Kidney (tissue), 14 donors: ENCODE measurements around the gene FAM13A. TPM values are rescaled to one million over a fixed set of nuclear protein-coding genes. Genes with fewer than 3 reads are reported as not detected.

Source experiments
- DNase-seq, 5 donors: peaks; one replicate each; pipeline ENCODE4 v3.0.0-alpha.2; 2013 to 2020
- FAIRE-seq: peaks from 2 replicates; lab custom pipeline; 2012; peaks lifted over from hg19 to GRCh38; lab: Jason Lieb, UNC
- H3K27ac ChIP-seq, 2 donors: one replicate each; pipeline ENCODE4 v1.7.0; 2013; ENCODE audit warnings: low read depth in 2 of 2, low read length in 2 of 2, inconsistent platforms in 1 of 2
- H3K27me3 ChIP-seq: one replicate; pipeline ENCODE4 v1.7.1; 2013; ENCODE audit warnings: low read length, inconsistent platforms; ENCODE audit not compliant: control insufficient read depth, insufficient read depth
- H3K36me3 ChIP-seq, 3 donors: one replicate each; pipeline versions ENCODE4 v1.7.0 to v1.7.1; 2013; ENCODE audit warnings: low read length in 3 of 3, control low read depth in 1 of 3, inconsistent platforms in 1 of 3; ENCODE audit not compliant: insufficient read depth in 3 of 3, control insufficient read depth in 2 of 3
- H3K4me1 ChIP-seq, 3 donors: one replicate each; pipeline versions ENCODE4 v1.7.0 to v1.7.1; 2013; ENCODE audit warnings: low read length in 3 of 3, inconsistent platforms in 1 of 3, low read depth in 1 of 3; ENCODE audit not compliant: control insufficient read depth in 2 of 3, insufficient read depth in 2 of 3
- H3K4me3 ChIP-seq, 3 donors: one replicate each; pipeline versions ENCODE4 v1.7.0 to v1.8.1; 2013; ENCODE audit warnings: low read length in 3 of 3, control low read depth in 1 of 3, inconsistent platforms in 1 of 3
- H3K9ac ChIP-seq, 3 donors: one replicate each; pipeline versions ENCODE4 v1.7.0 to v1.7.1; 2013; ENCODE audit warnings: low read length in 3 of 3, control low read depth in 1 of 3, inconsistent platforms in 1 of 3
- H3K9me3 ChIP-seq, 3 donors: one replicate each; pipeline versions ENCODE4 v1.7.0 to v1.7.1; 2013; ENCODE audit warnings: low read length in 3 of 3, control low read depth in 1 of 3, inconsistent platforms in 1 of 3; ENCODE audit not compliant: control insufficient read depth in 2 of 3, insufficient read depth in 1 of 3
- intact Hi-C: fragments of 100-400 bp; cut with DNase I; formaldehyde crosslinking; loops from one replicate; pipeline ENCODE4 v1.11.1; 2022
- polyA plus RNA-seq: library from polyadenylated mRNA; stranded (reverse); fragments of 350-450 nt; fragmentation: Illumina TruSeq; extraction: RNeasy Lipid Tissue Mini Kit (QIAGEN cat#74804); gene quantifications from one replicate; pipeline ENCODE4 v1.2.3, GENCODE V29; 2014; ENCODE audit warnings: low read depth, low replicate concordance; ENCODE audit not compliant: insufficient read depth
- total RNA-seq: library from RNA; stranded (reverse); fragmentation: NEBNext Ultra II Directional; extraction: Animal tissue kit (Norgen Biotek cat#: 25700); gene quantifications from one replicate; pipeline ENCODE4 v1.2.1, GENCODE V29; 2021
- TF ChIP-seq, protein P1 (sequence below): IDR thresholded peaks from 3 replicates; pipeline ENCODE4 v1.5.1; 2012; ENCODE audit warnings: mild to moderate bottlenecking, moderate library complexity, borderline replicate concordance; ENCODE audit not compliant: insufficient read depth; ENCODE audit errors: extremely low read depth
- donor health status: control.
- donor health status: control.
- donor health status: control.
- donor health status: control.
- donor health status: control.
- donor health status: DM: yes; HTN: yes; CAD: no.
- donor health status: Normal renal cell carcinoma (clear cell type).

The FAM13A gene
- total and polyA plus RNA-seq, 2 donors from 2014 or later: 12.9 to 48.3 TPM

DNA sequence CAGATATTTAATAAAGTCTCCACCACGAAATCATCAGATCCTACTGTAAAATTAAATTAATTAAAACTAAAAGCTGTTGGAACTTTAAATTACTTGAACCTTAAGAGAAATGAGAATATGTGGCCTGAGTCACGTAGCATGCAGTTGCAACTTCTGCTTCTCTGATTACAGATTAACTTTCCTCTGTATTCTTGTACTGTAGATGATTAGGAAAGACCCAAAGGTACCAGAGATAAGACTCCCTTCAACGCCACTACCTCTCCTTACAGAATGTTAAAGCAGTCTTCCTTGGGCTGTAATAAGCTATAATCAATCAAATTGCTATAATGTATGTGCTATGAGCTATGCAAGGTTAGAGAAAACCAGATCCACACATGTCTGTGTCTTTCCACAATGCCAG lies 47.9 kb downstream of the FAM13A start:
- no peak overlapping the region for H3K9ac ChIP-seq
- peaks cover 0 to 2% (median 0%) of the 10 kb centered on the region in 3 donors for H3K36me3 ChIP-seq
- FAIRE-seq (peak; percentile 8), DNase-seq (no peak)
- H3K27me3 ChIP-seq: no peaks in the 10 kb centered on the region
- no peak overlapping the region for H3K4me3 ChIP-seq
- H3K4me1 ChIP-seq: peaks cover 0 to 2% (median 0%) of the 10 kb centered on the region in 3 donors
- no peak overlapping the region for H3K27ac ChIP-seq
- intact Hi-C loops: no loop called here
- TF ChIP-seq, protein P1, sequence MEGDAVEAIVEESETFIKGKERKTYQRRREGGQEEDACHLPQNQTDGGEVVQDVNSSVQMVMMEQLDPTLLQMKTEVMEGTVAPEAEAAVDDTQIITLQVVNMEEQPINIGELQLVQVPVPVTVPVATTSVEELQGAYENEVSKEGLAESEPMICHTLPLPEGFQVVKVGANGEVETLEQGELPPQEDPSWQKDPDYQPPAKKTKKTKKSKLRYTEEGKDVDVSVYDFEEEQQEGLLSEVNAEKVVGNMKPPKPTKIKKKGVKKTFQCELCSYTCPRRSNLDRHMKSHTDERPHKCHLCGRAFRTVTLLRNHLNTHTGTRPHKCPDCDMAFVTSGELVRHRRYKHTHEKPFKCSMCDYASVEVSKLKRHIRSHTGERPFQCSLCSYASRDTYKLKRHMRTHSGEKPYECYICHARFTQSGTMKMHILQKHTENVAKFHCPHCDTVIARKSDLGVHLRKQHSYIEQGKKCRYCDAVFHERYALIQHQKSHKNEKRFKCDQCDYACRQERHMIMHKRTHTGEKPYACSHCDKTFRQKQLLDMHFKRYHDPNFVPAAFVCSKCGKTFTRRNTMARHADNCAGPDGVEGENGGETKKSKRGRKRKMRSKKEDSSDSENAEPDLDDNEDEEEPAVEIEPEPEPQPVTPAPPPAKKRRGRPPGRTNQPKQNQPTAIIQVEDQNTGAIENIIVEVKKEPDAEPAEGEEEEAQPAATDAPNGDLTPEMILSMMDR: no peak
- no peaks in the 10 kb centered on the region for H3K9me3 ChIP-seq

- Histone ChIP-seq H3K4me3 (no peak overlapping the region), H3K4me1 (peaks cover 0 to 2% (median 0%) of the 10 kb centered on the region in 3 donors), H3K27ac (no peak overlapping the region), H3K27me3 (no peaks in the 10 kb centered on the region), H3K9ac (no peak overlapping the region), H3K9me3 (no peaks in the 10 kb centered on the region), H3K36me3 (no peaks in the 10 kb centered on the region)
- no peak for DNase-seq
- intact Hi-C loops: no loop called here
- FAIRE-seq: no peak
- TF ChIP-seq, protein P1: no peak
Observed at GRCh38 chr4:89008166-89008565, 48.8 kb downstream of the FAM13A start.

DNA sequence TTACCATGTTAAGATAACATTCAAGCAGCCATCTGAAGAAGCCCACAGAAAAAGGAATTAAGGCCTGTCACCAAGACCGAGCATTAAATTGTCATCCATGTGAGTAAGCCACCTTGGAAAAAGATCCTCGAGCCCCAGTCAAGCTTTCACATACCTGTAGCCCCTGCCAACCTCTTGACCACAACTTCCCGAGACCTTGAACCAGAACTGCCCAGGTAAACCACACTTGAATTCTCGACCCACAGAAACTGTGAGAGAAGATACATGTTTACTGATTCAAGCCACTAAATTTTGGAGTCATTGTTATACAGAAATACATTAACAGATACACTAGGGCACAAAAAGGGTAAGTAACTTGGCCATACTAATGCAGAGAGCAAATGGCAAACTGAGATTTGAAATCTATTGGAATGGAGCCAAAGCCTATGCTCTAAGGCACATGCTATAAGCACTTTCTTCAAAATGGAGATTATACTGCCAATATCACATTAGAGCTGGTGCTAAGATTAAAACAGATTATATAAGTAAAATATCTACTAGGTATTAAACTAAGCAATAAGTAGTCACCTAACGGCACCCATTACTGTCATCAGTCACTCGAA lies 49.5 kb downstream of the FAM13A start:
- Histone ChIP-seq H3K9ac (no peak overlapping the region), H3K36me3 (no peaks in the 10 kb centered on the region), H3K27ac (no peak overlapping the region), H3K4me3 (no peak overlapping the region), H3K9me3 (no peaks in the 10 kb centered on the region), H3K27me3 (no peaks in the 10 kb centered on the region), H3K4me1 (peaks cover 0 to 2% (median 0%) of the 10 kb centered on the region in 3 donors)
- TF ChIP-seq, protein P1: no peak
- DNase-seq: no peak
- no peak for FAIRE-seq
- intact Hi-C loops: no loop called here
